ENCODE data around the gene NFKBIE. TPM values are rescaled to one million over a fixed set of nuclear protein-coding genes. Genes with fewer than 3 reads are reported as not detected.

The NFKBIE gene
- total and polyA plus RNA-seq, 2 of the 13 experiments (the other 11 are each of a cell fraction or from before 2014, with no cell fraction given), result 6.7 to 14.5 TPM

DNA sequence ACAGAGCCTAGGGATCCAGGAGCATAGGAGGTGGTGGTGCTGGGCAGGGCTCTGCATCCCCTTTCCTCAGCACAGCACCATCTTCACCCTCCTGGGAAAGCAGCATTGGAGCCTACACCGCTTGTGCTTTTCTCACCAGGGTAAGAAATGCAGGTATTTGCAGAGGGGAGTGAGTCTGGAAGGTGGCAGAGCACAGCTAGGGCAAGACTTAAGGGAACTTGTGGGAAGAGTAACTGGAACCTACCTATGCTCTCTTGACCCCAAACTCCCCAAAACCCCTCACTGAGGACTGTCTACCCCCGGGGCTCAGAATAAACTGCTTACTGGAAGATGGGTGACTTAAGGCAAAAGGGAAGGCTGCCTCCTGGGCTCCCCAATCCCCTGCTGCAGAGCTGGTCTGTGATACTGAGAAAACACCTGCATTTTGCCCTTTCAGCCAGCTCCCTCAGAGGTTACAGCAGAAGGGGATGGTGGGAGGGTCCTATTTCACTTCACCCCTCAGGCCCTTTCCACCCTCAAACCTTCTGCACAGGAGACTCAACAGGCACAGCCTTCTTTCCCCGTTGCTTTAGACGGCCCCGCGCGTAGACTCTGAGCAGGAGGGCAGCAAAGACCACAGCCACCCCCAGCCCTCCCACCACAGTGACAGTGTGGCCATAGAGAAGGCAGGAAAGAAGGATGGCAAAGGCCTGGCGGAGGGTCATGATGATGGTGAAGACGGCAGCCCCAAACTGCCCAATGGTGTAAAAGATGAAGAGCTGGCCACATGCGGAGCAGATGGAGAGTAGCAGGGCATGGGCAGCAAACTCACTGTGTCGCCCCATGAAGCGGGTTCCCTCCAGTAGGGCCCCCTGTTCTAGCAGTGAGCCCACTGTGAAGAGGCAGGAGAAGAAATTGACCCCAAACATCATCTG is 10.9 kb downstream of the NFKBIE start (continued):
- TF ChIP-seq TAF1 (CRISPR knock-in tag; IDR thresholded peaks at IDR 0.05), result no peak
- no peak for TF ChIP-seq KMT2A (CRISPR knock-in tag; IDR thresholded peaks at IDR 0.05)
- TF ChIP-seq RFX1 (IDR thresholded peaks at IDR 0.05), result no peak
- TF ChIP-seq, protein P1, sequence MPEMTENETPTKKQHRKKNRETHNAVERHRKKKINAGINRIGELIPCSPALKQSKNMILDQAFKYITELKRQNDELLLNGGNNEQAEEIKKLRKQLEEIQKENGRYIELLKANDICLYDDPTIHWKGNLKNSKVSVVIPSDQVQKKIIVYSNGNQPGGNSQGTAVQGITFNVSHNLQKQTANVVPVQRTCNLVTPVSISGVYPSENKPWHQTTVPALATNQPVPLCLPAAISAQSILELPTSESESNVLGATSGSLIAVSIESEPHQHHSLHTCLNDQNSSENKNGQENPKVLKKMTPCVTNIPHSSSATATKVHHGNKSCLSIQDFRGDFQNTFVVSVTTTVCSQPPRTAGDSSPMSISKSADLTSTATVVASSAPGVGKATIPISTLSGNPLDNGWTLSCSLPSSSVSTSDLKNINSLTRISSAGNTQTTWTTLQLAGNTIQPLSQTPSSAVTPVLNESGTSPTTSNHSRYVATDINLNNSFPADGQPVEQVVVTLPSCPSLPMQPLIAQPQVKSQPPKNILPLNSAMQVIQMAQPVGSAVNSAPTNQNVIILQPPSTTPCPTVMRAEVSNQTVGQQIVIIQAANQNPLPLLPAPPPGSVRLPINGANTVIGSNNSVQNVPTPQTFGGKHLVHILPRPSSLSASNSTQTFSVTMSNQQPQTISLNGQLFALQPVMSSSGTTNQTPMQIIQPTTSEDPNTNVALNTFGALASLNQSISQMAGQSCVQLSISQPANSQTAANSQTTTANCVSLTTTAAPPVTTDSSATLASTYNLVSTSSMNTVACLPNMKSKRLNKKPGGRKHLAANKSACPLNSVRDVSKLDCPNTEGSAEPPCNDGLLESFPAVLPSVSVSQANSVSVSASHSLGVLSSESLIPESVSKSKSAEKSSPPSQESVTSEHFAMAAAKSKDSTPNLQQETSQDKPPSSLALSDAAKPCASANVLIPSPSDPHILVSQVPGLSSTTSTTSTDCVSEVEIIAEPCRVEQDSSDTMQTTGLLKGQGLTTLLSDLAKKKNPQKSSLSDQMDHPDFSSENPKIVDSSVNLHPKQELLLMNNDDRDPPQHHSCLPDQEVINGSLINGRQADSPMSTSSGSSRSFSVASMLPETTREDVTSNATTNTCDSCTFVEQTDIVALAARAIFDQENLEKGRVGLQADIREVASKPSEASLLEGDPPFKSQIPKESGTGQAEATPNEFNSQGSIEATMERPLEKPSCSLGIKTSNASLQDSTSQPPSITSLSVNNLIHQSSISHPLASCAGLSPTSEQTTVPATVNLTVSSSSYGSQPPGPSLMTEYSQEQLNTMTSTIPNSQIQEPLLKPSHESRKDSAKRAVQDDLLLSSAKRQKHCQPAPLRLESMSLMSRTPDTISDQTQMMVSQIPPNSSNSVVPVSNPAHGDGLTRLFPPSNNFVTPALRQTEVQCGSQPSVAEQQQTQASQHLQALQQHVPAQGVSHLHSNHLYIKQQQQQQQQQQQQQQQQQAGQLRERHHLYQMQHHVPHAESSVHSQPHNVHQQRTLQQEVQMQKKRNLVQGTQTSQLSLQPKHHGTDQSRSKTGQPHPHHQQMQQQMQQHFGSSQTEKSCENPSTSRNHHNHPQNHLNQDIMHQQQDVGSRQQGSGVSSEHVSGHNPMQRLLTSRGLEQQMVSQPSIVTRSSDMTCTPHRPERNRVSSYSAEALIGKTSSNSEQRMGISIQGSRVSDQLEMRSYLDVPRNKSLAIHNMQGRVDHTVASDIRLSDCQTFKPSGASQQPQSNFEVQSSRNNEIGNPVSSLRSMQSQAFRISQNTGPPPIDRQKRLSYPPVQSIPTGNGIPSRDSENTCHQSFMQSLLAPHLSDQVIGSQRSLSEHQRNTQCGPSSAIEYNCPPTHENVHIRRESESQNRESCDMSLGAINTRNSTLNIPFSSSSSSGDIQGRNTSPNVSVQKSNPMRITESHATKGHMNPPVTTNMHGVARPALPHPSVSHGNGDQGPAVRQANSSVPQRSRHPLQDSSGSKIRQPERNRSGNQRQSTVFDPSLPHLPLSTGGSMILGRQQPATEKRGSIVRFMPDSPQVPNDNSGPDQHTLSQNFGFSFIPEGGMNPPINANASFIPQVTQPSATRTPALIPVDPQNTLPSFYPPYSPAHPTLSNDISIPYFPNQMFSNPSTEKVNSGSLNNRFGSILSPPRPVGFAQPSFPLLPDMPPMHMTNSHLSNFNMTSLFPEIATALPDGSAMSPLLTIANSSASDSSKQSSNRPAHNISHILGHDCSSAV (CRISPR knock-in tag; IDR thresholded peaks at IDR 0.05; ENCODE audit: borderline replicate concordance), result no peak
- TF ChIP-seq TP53 (CRISPR knock-in tag; conservative IDR thresholded peaks at IDR 0.05), result no peak
- TF ChIP-seq, protein P2, sequence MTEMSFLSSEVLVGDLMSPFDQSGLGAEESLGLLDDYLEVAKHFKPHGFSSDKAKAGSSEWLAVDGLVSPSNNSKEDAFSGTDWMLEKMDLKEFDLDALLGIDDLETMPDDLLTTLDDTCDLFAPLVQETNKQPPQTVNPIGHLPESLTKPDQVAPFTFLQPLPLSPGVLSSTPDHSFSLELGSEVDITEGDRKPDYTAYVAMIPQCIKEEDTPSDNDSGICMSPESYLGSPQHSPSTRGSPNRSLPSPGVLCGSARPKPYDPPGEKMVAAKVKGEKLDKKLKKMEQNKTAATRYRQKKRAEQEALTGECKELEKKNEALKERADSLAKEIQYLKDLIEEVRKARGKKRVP (CRISPR knock-in tag; IDR thresholded peaks at IDR 0.05), result no peak
- no peak for TF ChIP-seq ZFP82 (CRISPR knock-in tag; IDR thresholded peaks at IDR 0.05; ENCODE audit: borderline replicate concordance)
- TF ChIP-seq SP5 (CRISPR knock-in tag; IDR thresholded peaks at IDR 0.05; ENCODE audit: borderline replicate concordance, low read depth), result no peak
- TF ChIP-seq, protein P3, sequence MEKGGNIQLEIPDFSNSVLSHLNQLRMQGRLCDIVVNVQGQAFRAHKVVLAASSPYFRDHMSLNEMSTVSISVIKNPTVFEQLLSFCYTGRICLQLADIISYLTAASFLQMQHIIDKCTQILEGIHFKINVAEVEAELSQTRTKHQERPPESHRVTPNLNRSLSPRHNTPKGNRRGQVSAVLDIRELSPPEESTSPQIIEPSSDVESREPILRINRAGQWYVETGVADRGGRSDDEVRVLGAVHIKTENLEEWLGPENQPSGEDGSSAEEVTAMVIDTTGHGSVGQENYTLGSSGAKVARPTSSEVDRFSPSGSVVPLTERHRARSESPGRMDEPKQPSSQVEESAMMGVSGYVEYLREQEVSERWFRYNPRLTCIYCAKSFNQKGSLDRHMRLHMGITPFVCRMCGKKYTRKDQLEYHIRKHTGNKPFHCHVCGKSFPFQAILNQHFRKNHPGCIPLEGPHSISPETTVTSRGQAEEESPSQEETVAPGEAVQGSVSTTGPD (CRISPR knock-in tag; IDR thresholded peaks at IDR 0.05), result no peak
- TF ChIP-seq, protein P4, sequence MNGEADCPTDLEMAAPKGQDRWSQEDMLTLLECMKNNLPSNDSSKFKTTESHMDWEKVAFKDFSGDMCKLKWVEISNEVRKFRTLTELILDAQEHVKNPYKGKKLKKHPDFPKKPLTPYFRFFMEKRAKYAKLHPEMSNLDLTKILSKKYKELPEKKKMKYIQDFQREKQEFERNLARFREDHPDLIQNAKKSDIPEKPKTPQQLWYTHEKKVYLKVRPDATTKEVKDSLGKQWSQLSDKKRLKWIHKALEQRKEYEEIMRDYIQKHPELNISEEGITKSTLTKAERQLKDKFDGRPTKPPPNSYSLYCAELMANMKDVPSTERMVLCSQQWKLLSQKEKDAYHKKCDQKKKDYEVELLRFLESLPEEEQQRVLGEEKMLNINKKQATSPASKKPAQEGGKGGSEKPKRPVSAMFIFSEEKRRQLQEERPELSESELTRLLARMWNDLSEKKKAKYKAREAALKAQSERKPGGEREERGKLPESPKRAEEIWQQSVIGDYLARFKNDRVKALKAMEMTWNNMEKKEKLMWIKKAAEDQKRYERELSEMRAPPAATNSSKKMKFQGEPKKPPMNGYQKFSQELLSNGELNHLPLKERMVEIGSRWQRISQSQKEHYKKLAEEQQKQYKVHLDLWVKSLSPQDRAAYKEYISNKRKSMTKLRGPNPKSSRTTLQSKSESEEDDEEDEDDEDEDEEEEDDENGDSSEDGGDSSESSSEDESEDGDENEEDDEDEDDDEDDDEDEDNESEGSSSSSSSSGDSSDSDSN (CRISPR knock-in tag; IDR thresholded peaks at IDR 0.05), result 0 out of 2 replicates have a peak, but pooled peaks have one; percentile 1

Data from HepG2 (cell line).